HG03469 (cell line): ENCODE measurements around the gene SKI.
A peak's percentile ranks its signal among the peaks of the same experiment; 100 is the strongest.

Experiments used
- ATAC-seq: cut with Tn5 transposase; IDR thresholded peaks from one replicate; pipeline ENCODE4 v1.9.1; 2021; ENCODE audit warnings: mild to moderate bottlenecking, moderate library complexity, moderate number of reproducible peaks; ENCODE audit not compliant: unreplicated experiment

SKI gene

DNA sequence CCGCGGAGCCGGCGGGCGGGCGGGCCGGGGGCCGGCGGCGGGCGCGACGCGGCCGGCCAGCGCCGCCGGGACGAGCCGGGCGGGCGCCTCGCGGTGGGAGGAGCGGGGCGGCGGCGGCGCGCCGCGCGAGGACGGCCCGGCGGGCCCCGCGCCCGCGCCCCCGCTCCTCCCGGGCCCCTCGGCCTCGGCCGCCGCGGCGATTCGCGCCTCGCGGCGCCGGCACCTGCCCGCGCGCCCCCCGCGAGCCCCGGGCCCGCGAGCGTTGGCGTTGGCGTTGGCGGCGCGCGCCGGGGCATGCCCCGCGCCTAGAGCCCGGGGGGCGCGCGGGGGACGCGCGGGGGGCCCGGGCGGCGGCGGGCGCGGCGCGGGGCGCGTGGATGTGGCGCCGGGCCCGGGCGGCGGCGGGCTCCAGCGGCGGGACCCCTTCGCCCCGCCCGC is at the start of gene SKI:
TSS of gene SKI (plus strand) at position 163 of the 438 bp plus-strand sequence. CDS start 448 bp downstream, outside the sequence.
- no peak for ATAC-seq

GRCh38 chr1:2178875-2179274 is 49.2 kb upstream of the SKI start:
- no peak for ATAC-seq

DNA sequence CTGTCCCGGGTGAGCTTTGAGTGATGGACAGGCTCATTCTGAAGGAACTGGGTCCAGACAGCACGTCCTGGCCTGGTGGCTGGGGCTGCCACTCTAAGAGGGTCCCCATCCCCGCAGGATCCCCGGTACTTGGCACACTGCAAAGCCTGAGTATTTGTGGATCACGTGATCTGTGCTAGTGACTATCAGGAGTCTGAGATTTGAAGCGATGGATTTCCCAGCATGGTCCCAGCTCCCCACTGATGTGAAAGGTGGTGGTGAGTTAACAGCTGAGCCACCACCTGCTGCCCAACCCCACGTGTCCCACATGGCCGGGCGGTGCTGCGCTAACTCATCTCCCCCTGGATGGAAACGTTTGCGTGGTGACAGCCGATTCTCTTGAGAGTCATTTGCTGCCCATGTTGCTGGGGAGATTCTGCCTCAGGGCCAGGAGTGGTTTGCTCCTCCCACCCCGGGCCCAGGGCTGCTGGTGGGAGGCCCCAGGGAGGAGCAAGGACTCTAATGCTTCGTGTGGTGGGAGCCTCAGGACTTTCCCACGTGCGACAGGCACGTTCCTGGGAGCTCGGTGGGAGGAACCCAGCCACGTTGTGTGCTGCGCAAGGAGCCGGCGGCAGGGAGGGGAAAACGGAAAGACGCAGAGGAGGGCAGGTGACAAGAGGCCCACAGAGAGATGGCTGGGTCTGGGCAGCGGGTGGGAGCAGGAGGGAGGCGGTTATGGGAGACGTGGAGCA is 48.7 kb upstream of the SKI start:
- ATAC-seq: no peak

- no peak for ATAC-seq
Measured at GRCh38 chr1:2180297-2181245, 47.5 kb upstream of the SKI start.

GRCh38 chr1:2181271-2181670 is 46.8 kb upstream of the SKI start:
- no peak for ATAC-seq

- no peak for ATAC-seq
Measured at GRCh38 chr1:2181752-2182151, 46.4 kb upstream of the SKI start.

GRCh38 chr1:2182376-2182775 is 45.7 kb upstream of the SKI start:
- ATAC-seq: no peak

DNA sequence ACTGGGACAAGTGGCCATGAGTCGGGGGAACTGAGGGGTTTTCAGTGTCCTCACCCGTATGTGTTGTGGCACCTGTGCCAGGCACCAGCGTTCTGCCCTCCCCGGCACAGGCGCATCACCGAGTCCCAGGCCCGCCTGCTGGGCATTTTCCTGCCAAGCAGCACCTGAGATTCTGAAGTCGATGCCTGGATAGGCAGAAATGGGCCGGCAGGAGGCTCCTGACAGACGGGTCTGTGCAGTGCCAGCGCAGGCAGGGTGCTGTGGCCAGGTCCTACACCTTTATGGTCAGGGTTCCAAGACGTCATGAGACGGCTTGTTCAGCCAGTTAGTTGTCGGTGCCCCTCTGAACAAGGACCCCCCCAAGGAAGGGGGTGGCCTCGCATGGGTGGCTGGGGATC is 44.2 kb upstream of the SKI start:
- ATAC-seq: no peak

GRCh38 chr1:2184531-2184930 is 43.6 kb upstream of the SKI start:
- ATAC-seq: no peak

- no peak for ATAC-seq
Measured at GRCh38 chr1:2184934-2185333, 43.2 kb upstream of the SKI start.

GRCh38 chr1:2185880-2186855 is 42.0 kb upstream of the SKI start:
- no peak for ATAC-seq

DNA sequence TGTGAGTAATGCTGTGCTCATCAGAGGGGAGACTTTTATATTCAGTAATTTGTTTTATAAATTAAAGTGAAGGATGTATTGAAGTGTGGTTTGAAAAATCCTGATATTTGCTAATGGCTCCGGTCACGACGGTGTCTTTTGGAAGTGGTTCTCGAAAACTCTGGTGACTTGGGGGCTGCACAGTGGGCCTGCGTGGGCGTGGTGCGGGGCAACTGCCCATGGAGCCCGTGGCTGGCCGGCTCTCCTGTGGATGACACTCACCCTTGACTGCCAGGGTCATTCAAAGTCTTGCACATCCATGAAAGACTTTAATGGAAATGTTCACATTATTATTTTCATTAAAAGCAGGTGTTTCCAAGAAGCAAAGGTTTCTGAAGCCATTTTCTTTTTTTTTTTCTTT is 41.2 kb upstream of the SKI start:
- no peak for ATAC-seq

GRCh38 chr1:2187619-2188018 is 40.5 kb upstream of the SKI start:
- ATAC-seq: no peak

GRCh38 chr1:2188336-2188735 is 39.8 kb upstream of the SKI start:
- ATAC-seq: no peak

DNA sequence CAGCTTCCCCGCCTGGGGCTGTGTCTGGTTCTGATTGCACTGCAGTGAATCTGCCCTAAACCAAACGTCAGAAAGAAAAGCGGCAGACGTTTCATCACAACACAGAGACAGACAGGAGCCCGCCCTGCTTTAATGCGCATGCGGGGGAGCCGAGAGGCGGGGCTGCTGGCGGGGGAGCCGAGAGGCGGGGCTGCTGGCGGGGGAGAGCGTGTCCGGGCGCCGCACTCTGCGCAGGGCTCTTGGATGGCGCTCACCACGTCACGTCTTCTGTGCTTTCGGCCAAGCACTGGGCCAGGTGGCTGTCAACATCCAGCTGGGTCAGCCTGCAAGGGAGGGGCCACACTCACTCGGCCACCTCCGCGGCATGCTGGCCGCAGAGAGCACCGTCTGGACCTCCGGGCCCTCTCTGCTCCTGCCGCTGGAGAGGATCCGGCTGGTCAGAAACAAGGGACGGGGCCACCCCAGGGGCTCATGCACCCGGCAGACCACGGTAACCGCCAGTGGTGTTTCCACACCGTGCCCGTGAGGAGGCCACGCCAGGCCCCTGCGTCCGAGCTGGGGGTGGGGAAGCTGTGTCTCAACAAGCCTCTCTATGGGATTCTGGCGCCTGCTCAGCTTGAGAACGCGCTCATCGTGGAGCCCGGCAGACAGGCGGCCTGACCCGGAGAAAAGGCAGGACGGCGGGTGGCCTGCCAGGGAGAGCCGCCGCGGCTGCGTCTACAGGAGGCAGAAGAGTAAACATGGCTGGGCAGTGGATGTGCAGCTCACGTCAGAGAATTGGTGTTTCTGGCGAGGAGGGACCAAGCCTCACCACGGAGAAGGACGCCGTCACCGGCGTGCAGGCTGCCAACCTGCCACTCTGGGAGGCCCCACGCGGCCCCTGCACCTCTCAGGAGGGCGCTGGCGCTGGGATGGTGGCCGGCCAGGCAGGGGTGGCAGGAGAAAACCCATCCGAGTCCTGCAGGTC is 38.4 kb upstream of the SKI start:
- peak; percentile 62 for ATAC-seq

DNA sequence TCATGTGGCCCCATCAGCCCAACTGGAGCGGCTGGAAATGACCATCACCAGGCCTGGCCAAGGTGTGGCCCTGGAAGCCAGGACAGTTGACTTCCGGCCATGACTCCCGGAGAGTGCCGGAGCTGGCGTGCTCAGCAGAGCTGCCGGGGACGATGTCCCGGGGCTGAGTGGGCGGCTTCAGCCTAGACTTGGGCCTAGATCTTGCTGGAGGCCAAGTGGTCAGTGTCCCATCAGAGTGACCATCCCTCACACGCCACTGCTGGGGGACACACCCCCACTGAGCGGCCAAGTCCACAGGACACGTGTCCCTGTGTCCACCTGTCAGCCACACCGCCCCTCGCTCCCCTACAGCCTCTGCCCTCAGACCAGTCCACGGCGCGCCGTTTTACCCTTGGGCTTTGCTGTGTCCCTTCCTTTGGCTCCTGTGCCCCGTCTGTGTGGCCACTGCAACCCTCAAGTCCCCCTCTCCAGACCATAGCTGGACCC is 37.6 kb upstream of the SKI start:
- ATAC-seq: no peak

- no peak for ATAC-seq
Measured at GRCh38 chr1:2192031-2192995, 35.8 kb upstream of the SKI start.
